H1 (cell line): ENCODE data around the gene ADCY2. TPM values are rescaled to one million over a fixed set of nuclear protein-coding genes. Genes with fewer than 3 reads are reported as not detected.
A peak's percentile ranks its signal among the peaks of the same experiment; 100 is the strongest.

ENCODE experiments used
- CTCF ChIA-PET: fragments of 300-600 bp; sonication (Branson Sonifier 250); formaldehyde crosslinking; loops from one replicate; lab custom pipeline; 2021; ENCODE audit not compliant: partially characterized antibody; lab: Charles Lee
- POLR2A ChIA-PET: fragments of 300-600 bp; sonication (Branson Sonifier 250); formaldehyde crosslinking; loops from one replicate; lab custom pipeline; 2021; ENCODE audit warnings: inconsistent platforms; ENCODE audit not compliant: partially characterized antibody; lab: Charles Lee
- DNase-seq, 2 experiments: peaks; one replicate each; pipeline versions ENCODE4 v3.0.0 to v3.0.0-alpha.2; 2010 to 2022; ENCODE audit warnings: low spot score in 2 of 2, low read depth in 1 of 2, mixed read lengths in 1 of 2
- FAIRE-seq: peaks from 2 replicates; lab custom pipeline; 2011; peaks lifted over from hg19 to GRCh38; lab: Jason Lieb, UNC
- H2AFZ ChIP-seq: 2 replicates; pipeline ENCODE4 v1.8.1; 2012; ENCODE audit warnings: low read length, inconsistent platforms
- H2AK5ac ChIP-seq: 2 replicates; pipeline ENCODE4 v1.6.1; 2013; ENCODE audit warnings: low read depth, low read length
- H2BK120ac ChIP-seq: replicated peaks from 2 replicates; pipeline ENCODE3; 2013; ENCODE audit warnings: low read depth, low read length, inconsistent platforms
- H2BK12ac ChIP-seq: 2 replicates; pipeline ENCODE4 v1.6.1; 2013; ENCODE audit warnings: low read depth, low read length
- H2BK15ac ChIP-seq: 2 replicates; pipeline ENCODE4 v1.6.1; 2013; ENCODE audit warnings: low read length
- H2BK20ac ChIP-seq: 2 replicates; pipeline ENCODE4 v1.6.1; 2013; ENCODE audit warnings: low read length
- H2BK5ac ChIP-seq: 2 replicates; pipeline ENCODE4 v1.6.1; 2013; ENCODE audit warnings: low read depth, low read length
- H3K14ac ChIP-seq: 2 replicates; pipeline ENCODE4 v1.6.1; 2013; ENCODE audit warnings: inconsistent platforms; ENCODE audit not compliant: insufficient read length
- H3K18ac ChIP-seq: 2 replicates; pipeline ENCODE4 v1.6.1; 2013; ENCODE audit warnings: low read length; ENCODE audit errors: extremely low read depth
- H3K23ac ChIP-seq: 2 replicates; pipeline ENCODE4 v1.6.1; 2013; ENCODE audit warnings: inconsistent platforms; ENCODE audit not compliant: insufficient read length
- H3K23me2 ChIP-seq: 2 replicates; pipeline ENCODE4 v1.6.1; 2013; ENCODE audit warnings: low read depth, low read length
- H3K27ac ChIP-seq: 2 replicates; pipeline ENCODE4 v1.6.1; 2011; ENCODE audit warnings: low read depth, low read length, inconsistent platforms
- H3K27me3 ChIP-seq, 4 experiments: replicated peaks in 1 of 4; 1 replicate in 1 of 4; 2 replicates in 3 of 4; pipeline versions ENCODE4 v1.6.1 to v1.8.1; 2011 to 2013; ENCODE audit warnings: low read length in 3 of 4, mild to moderate bottlenecking in 3 of 4, inconsistent platforms in 2 of 4, mixed read lengths in 2 of 4, moderate library complexity in 1 of 4; ENCODE audit not compliant: control insufficient read depth in 3 of 4, insufficient read depth in 3 of 4; ENCODE audit errors: extremely low read depth in 1 of 4
- H3K36me3 ChIP-seq, 4 experiments: 2 replicates each; pipeline versions ENCODE4 v1.6.1 to v1.8.1; 2011 to 2013; ENCODE audit warnings: mild to moderate bottlenecking in 4 of 4, low read length in 3 of 4, moderate library complexity in 2 of 4, control low read depth in 1 of 4, inconsistent platforms in 1 of 4; ENCODE audit not compliant: insufficient read depth in 4 of 4, control insufficient read depth in 2 of 4
- H3K4ac ChIP-seq: replicated peaks from 2 replicates; pipeline ENCODE3; 2013; ENCODE audit warnings: low read length, low read depth, mixed read lengths, inconsistent platforms; ENCODE audit not compliant: insufficient read length
- H3K4me1 ChIP-seq, 4 experiments: replicated peaks in 1 of 4; 1 replicate in 1 of 4; 2 replicates in 3 of 4; pipeline versions ENCODE4 v1.6.1 to v1.8.1; 2011 to 2013; ENCODE audit warnings: low read length in 3 of 4, inconsistent platforms in 2 of 4, mixed read lengths in 1 of 4; ENCODE audit not compliant: insufficient read depth in 4 of 4, control insufficient read depth in 3 of 4
- H3K4me2 ChIP-seq, 2 experiments: 2 replicates each; pipeline versions ENCODE4 v1.6.1 to v1.8.1; 2011 to 2013; ENCODE audit warnings: low read depth in 2 of 2, low read length in 2 of 2, control low read depth in 1 of 2, inconsistent platforms in 1 of 2, mild to moderate bottlenecking in 1 of 2; ENCODE audit not compliant: insufficient read depth in 1 of 2
- H3K4me3 ChIP-seq, 4 experiments: fragments of 200-600, 300-600 bp in 1 of 4; sonication (generic), shearing (Covaris generic), sonication (Bioruptor Twin) in 1 of 4; 2 replicates each; pipeline versions ENCODE4 v1.5.1 to v1.8.1; 2011 to 2016; ENCODE audit warnings: low read length in 4 of 4, low read depth in 3 of 4, control low read depth in 2 of 4, inconsistent platforms in 2 of 4, mild to moderate bottlenecking in 2 of 4, mixed read lengths in 1 of 4, moderate library complexity in 1 of 4; ENCODE audit not compliant: insufficient read depth in 2 of 4; ENCODE audit errors: extremely low read depth in 1 of 4
- H3K56ac ChIP-seq: replicated peaks from 2 replicates; pipeline ENCODE3; 2013; ENCODE audit warnings: low read depth, mild to moderate bottlenecking, mixed read lengths, low read length, inconsistent platforms; ENCODE audit not compliant: insufficient read length
- H3K79me1 ChIP-seq: 2 replicates; pipeline ENCODE4 v1.6.1; 2013; ENCODE audit warnings: low read depth, low read length, control low read depth
- H3K79me2 ChIP-seq, 2 experiments: 2 replicates each; pipeline versions ENCODE4 v1.6.1 to v1.8.1; 2012 to 2013; ENCODE audit warnings: low read length in 2 of 2, mild to moderate bottlenecking in 2 of 2, inconsistent platforms in 1 of 2; ENCODE audit not compliant: insufficient read depth in 2 of 2, control insufficient read depth in 1 of 2
- H3K9ac ChIP-seq, 4 experiments: replicated peaks in 1 of 4; 1 replicate in 1 of 4; 2 replicates in 3 of 4; pipeline versions ENCODE4 v1.6.1 to v1.8.1; 2011 to 2013; ENCODE audit warnings: low read depth in 3 of 4, low read length in 3 of 4, control low read depth in 2 of 4, mild to moderate bottlenecking in 2 of 4, moderate library complexity in 2 of 4, inconsistent platforms in 1 of 4; ENCODE audit errors: extremely low read depth in 1 of 4
- H3K9me3 ChIP-seq, 2 experiments: 2 replicates each; pipeline versions ENCODE4 v1.6.1 to v1.8.1; 2012 to 2013; ENCODE audit warnings: mild to moderate bottlenecking in 2 of 2, moderate library complexity in 2 of 2, control low read depth in 1 of 2, inconsistent platforms in 1 of 2, low read depth in 1 of 2, low read length in 1 of 2, mixed read lengths in 1 of 2; ENCODE audit not compliant: insufficient read depth in 2 of 2
- H4K20me1 ChIP-seq, 2 experiments: replicated peaks in 1 of 2; 2 replicates each; pipeline versions ENCODE3 to v1.8.1; 2011 to 2013; ENCODE audit warnings: inconsistent platforms in 2 of 2, low read length in 2 of 2, mild to moderate bottlenecking in 1 of 2; ENCODE audit not compliant: insufficient read depth in 2 of 2, control insufficient read depth in 1 of 2
- H4K5ac ChIP-seq: 2 replicates; pipeline ENCODE4 v1.6.1; 2013; ENCODE audit warnings: low read length, low read depth, mixed read lengths, inconsistent platforms; ENCODE audit not compliant: insufficient read length
- H4K8ac ChIP-seq: 2 replicates; pipeline ENCODE4 v1.8.0; 2013; ENCODE audit warnings: mild to moderate bottlenecking, moderate library complexity, low read length, inconsistent platforms; ENCODE audit not compliant: insufficient read depth; ENCODE audit errors: extremely low read depth
- H4K91ac ChIP-seq: replicated peaks from 2 replicates; pipeline ENCODE3; 2013; ENCODE audit warnings: low read length, mixed read lengths, inconsistent platforms; ENCODE audit not compliant: insufficient read length
- CBX8 ChIP-seq: fragments of 300-800, 300-1000 bp; sonication (generic); IDR thresholded peaks from 2 replicates; pipeline ENCODE4 v1.7.1; 2016; ENCODE audit warnings: low read depth, low read length, borderline replicate concordance
- KDM1A ChIP-seq: fragments of 200-600, 300-600 bp; sonication (generic); IDR thresholded peaks from 2 replicates; pipeline ENCODE4 v1.7.1; 2016; ENCODE audit warnings: mild to moderate bottlenecking, low read length, borderline replicate concordance
- SIX5 ChIP-seq: IDR thresholded peaks from 2 replicates; pipeline ENCODE4 v1.6.1; 2011; ENCODE audit warnings: mild to moderate bottlenecking, low read depth, low read length
- SP1 ChIP-seq: IDR thresholded peaks from 2 replicates; pipeline ENCODE4 v1.6.1; 2011; ENCODE audit warnings: low read depth, low read length
- WGBS, 2 experiments: shearing (Covaris generic) in 1 of 2; methylation state at CpG; one replicate each; pipeline versions ENCODE4 v1.1.6 to v1.1.7; 2013 to 2015; ENCODE audit warnings: low lambda C conversion rate in 2 of 2, mixed read lengths in 2 of 2, inconsistent platforms in 1 of 2, low coverage in 1 of 2, missing lambda C conversion rate in 1 of 2; ENCODE audit not compliant: insufficient replicate concordance in 2 of 2, insufficient coverage in 1 of 2, insufficient read length in 1 of 2; ENCODE audit errors: extremely low coverage in 1 of 2, missing lambda C conversion rate in 1 of 2; 5-methylcytosine and 5-hydroxymethylcytosine counted together
- polyA plus RNA-seq, 7 experiments: library from polyadenylated mRNA; depleted of rRNA in 3 of 7; stranded (reverse) in 5 of 7; unstranded in 2 of 7; fragments of >200 nt in 5 of 7; fragments of 200-250 nt in 2 of 7; gene quantifications; 1 replicate in 5 of 7; 2 replicates in 1 of 7; 4 replicates in 1 of 7; pipeline versions ENCODE4 v1.2.1 to v1.2.3, GENCODE V29; 2011 to 2013; ENCODE audit warnings: missing spikeins in 2 of 7, mixed read lengths in 2 of 7
- total RNA-seq: library from RNA; stranded (reverse); fragmentation: NEBNext Ultra II Directional; extraction: Animal tissue kit (Norgen Biotek cat#: 25700); gene quantifications from 2 replicates; pipeline ENCODE4 v1.2.1, GENCODE V29; 2021

ADCY2 gene
- total and polyA plus RNA-seq, 2 of the 8 experiments (the other 6 are each of a cell fraction or from before 2014, with no cell fraction given), result 35.8 to 122 TPM

- Histone ChIP-seq H3K9me3 (no peaks in the 10 kb centered on the region), H2AK5ac (no peak overlapping the region), H2BK5ac (no peak overlapping the region), H3K27ac (0 out of 2 replicates have a peak overlapping the region, but pooled peaks have one; percentile 7), H3K4ac (no peak overlapping the region), H3K23me2 (no peaks in the 10 kb centered on the region), H2BK15ac (no peak overlapping the region), H3K79me2 (peaks cover 0 to 59% of the 10 kb centered on the region in 2 experiments; a peak in 2 of 4 replicates), H4K20me1 (no peaks in the 10 kb centered on the region), H2BK20ac (no peak overlapping the region), H4K91ac (no peak overlapping the region), H3K4me2 (no peak overlapping the region), H4K5ac (no peak overlapping the region), H3K56ac (no peak overlapping the region), H3K79me1 (peaks cover 3% of the 10 kb centered on the region), H3K23ac (no peak overlapping the region), H3K14ac (no peak overlapping the region), H3K18ac (no peak overlapping the region), H2BK120ac (no peak overlapping the region), H2BK12ac (no peak overlapping the region; the same call in 1 of the 2 replicates)
- POLR2A ChIA-PET, result interaction anchor here (0.6 to 1.1 kb wide), 4 partner anchors 7 to 32 kb away, joined by 3 to 4 read pairs (median 3); no protein-coding TSS in a partner anchor
- 78% methylated on average over 3 of the region's 3 CpGs; no CpG with 5 or more reads in 1 of the 2 experiments for WGBS, 2 experiments
- no peak for FAIRE-seq
- TF ChIP-seq KDM1A (no peak), SIX5 (no peak), SP1 (no peak), CBX8 (no peak)
- TF ChIP-seq, all 59 proteins: peak for 0
- no peak overlapping the region for H4K8ac ChIP-seq
- no peak overlapping the region; a peak in 2 of 7 replicates for H3K9ac ChIP-seq
- DNase-seq, result no peak
- H3K4me3 ChIP-seq, result no peak overlapping the region
- CTCF ChIA-PET, result interaction anchor here (0.6 to 1.1 kb wide), 2 partner anchors 17 to 33 kb away, joined by 3 read pairs; no protein-coding TSS in a partner anchor
- H3K36me3 ChIP-seq, result peaks cover 0 to 20% (median 9%) of the 10 kb centered on the region in 4 experiments; a peak in 6 of 8 replicates
- no peaks in the 10 kb centered on the region for H3K27me3 ChIP-seq
- no peak overlapping the region for H2AFZ ChIP-seq
- peaks cover 23 to 42% (median 36%) of the 10 kb centered on the region in 4 experiments for H3K4me1 ChIP-seq
Measured at GRCh38 chr5:7418276-7418675, 22.3 kb downstream of the ADCY2 start.
